HG02588 (cell line): ENCODE data around the gene KLF16.

ENCODE experiments used
- ATAC-seq: cut with Tn5 transposase; IDR thresholded peaks from one replicate; pipeline ENCODE4 v1.9.1; 2021; ENCODE audit warnings: mild to moderate bottlenecking, moderate library complexity; ENCODE audit not compliant: unreplicated experiment

Gene KLF16

GRCh38 chr19:1811942-1812425, 51.4 kb downstream of the KLF16 start, which contains the start of gene ATP8B3:
Gene ATP8B3, minus strand, starts transcription at chr19:1812276. Its CDS starts 540 bp downstream, at chr19:1811736.
- peak; percentile 8 for ATAC-seq

GRCh38 chr19:1811472-1811894, 51.9 kb downstream of the KLF16 start:
- ATAC-seq, result no peak

- no peak for ATAC-seq
These were observed 52.8 kb downstream of the KLF16 start for GRCh38 chr19:1810439-1811160.

- ATAC-seq, result no peak
These were observed 53.7 kb downstream of the KLF16 start for GRCh38 chr19:1809678-1810077.

- no peak for ATAC-seq
These were observed 55.0 kb downstream of the KLF16 start for GRCh38 chr19:1808395-1808731.

GRCh38 chr19:1807695-1808394, 55.5 kb downstream of the KLF16 start:
- ATAC-seq, result no peak

GRCh38 chr19:1807030-1807694, 56.2 kb downstream of the KLF16 start:
- ATAC-seq, result no peak

GRCh38 chr19:1806184-1807029, 57.0 kb downstream of the KLF16 start:
- ATAC-seq, result no peak

GRCh38 chr19:1805401-1806183, 57.8 kb downstream of the KLF16 start:
- ATAC-seq, result no peak

- ATAC-seq, result no peak
These were observed 58.5 kb downstream of the KLF16 start for GRCh38 chr19:1804858-1805257.
